NB4 (cell line): ENCODE measurements around the gene NPPA.
"Not testable (repeated sequence)": the region's sequence is repeated elsewhere in the genome, so short reads cannot be mapped to it uniquely, and the experiment has no call there.

Experiments
- DNase-seq: peaks from one replicate; pipeline ENCODE4 v3.0.0; 2010; ENCODE audit warnings: low read depth
- H3K4me3 ChIP-seq: one replicate; pipeline ENCODE4 v1.5.1; 2011; ENCODE audit warnings: mild to moderate bottlenecking, low read depth, low read length, moderate library complexity
- MAX ChIP-seq: IDR thresholded peaks from 2 replicates; pipeline ENCODE4 v1.6.1; 2011; ENCODE audit warnings: low read depth, low read length
- MYC ChIP-seq: IDR thresholded peaks from 2 replicates; pipeline ENCODE4 v1.6.1; 2011; ENCODE audit warnings: low read depth, low read length
- POLR2A ChIP-seq: IDR thresholded peaks from 2 replicates; pipeline ENCODE4 v1.6.1; 2011; ENCODE audit warnings: mild to moderate bottlenecking; ENCODE audit not compliant: insufficient read length; ENCODE audit errors: extremely low read depth
- TF ChIP-seq, protein P1 (sequence below): IDR thresholded peaks from one replicate; pipeline ENCODE4 v1.5.1; 2012; ENCODE audit warnings: low read depth, low read length

The NPPA gene

GRCh38 chr1:11847667-11848372, at the start of gene NPPA:
TSS of gene NPPA (minus strand) at chr1:11847783. CDS start at chr1:11847684, 99 bp downstream.
- TF ChIP-seq, protein P1, sequence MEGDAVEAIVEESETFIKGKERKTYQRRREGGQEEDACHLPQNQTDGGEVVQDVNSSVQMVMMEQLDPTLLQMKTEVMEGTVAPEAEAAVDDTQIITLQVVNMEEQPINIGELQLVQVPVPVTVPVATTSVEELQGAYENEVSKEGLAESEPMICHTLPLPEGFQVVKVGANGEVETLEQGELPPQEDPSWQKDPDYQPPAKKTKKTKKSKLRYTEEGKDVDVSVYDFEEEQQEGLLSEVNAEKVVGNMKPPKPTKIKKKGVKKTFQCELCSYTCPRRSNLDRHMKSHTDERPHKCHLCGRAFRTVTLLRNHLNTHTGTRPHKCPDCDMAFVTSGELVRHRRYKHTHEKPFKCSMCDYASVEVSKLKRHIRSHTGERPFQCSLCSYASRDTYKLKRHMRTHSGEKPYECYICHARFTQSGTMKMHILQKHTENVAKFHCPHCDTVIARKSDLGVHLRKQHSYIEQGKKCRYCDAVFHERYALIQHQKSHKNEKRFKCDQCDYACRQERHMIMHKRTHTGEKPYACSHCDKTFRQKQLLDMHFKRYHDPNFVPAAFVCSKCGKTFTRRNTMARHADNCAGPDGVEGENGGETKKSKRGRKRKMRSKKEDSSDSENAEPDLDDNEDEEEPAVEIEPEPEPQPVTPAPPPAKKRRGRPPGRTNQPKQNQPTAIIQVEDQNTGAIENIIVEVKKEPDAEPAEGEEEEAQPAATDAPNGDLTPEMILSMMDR, result no peak
- TF ChIP-seq POLR2A (no peak), MYC (no peak), MAX (no peak)
- DNase-seq, result no peak
- H3K4me3 ChIP-seq, result no peak within 1 kb of the TSS

DNA sequence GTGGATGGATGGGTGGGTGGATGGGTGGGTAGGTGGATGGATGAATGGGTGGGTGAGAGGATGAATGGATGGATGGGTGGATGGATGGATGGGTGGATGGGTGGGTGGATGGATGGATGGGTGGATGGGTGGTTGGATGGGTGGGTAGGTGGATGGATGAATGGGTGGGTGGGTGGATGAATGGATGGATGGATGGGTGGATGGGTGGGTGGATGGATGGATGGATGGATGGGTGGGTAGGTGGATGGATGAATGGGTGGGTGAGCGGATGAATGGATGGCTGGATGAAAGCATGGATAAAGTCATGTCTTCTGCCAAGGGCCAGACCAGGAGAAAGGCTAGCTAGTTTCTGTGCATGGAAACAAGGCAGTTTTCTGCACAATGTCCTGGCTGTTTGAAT, 46.9 kb upstream of the NPPA start:
- not testable (repeated sequence) for H3K4me3 ChIP-seq, DNase-seq

GRCh38 chr1:11893907-11894251, 46.3 kb upstream of the NPPA start:
- H3K4me3 ChIP-seq, result no peak overlapping the region
- peak; percentile 58 for DNase-seq
- TF ChIP-seq MYC, result no peak
- peak; percentile 49 for TF ChIP-seq MAX
- TF ChIP-seq, protein P1, result peak; percentile 98

- no peak for DNase-seq
- no peak overlapping the region for H3K4me3 ChIP-seq
- TF ChIP-seq MYC (no peak), MAX (no peak), POLR2A (no peak)
- TF ChIP-seq, protein P1, result no peak
These were observed 44.0 kb upstream of the NPPA start for GRCh38 chr1:11891433-11892186.

GRCh38 chr1:11888877-11889208, 41.3 kb upstream of the NPPA start:
- TF ChIP-seq, protein P1, result no peak
- no peak for TF ChIP-seq MAX
- no peak for TF ChIP-seq POLR2A
- no peak for TF ChIP-seq MYC
- no peak overlapping the region for H3K4me3 ChIP-seq
- no peak for DNase-seq

DNA sequence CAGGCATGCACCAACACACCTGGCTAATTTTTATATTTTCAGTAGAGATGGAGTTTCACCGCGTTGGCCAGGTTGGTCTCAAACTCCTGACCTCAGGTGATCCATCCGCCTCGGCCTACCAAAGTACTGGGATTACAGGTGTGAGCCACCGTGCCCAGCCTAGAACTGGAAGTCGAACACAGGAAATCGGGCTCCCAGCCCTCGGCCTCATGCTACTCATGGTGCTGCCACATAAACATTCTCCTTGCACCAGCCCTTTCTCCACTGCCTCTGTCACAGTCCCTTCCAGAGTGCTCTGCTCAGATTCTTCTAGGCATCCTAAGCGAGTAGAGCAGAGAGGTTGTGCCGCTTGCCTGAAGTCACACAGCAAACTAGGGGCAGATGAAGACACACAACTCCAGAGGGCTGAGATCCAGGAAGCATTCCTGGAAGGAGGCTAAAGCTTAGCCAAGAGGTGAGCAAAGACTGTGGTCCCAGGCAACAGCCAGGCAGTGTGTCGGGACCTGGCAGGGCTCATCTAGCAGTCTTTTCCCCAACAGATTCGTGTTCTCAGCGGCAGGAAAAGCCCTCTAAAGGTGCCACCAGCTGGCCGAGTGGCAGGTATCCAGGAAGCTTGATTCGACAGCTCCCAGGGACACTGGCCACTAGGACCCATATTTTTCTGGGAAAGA, 40.8 kb upstream of the NPPA start:
- no peak for DNase-seq
- H3K4me3 ChIP-seq, result no peak overlapping the region
- TF ChIP-seq POLR2A (no peak), MYC (no peak), MAX (no peak)
- TF ChIP-seq, protein P1, result no peak
